AG08395 (cell line): ENCODE measurements around the gene GIGYF1.

Experiments
- DNase-seq: peaks from one replicate; pipeline ENCODE4 v3.0.0; 2012; ENCODE audit warnings: mixed read lengths, low spot score

GIGYF1 gene

GRCh38 chr7:100683659-100684533 is 10.2 kb downstream of the GIGYF1 start:
- DNase-seq, result no peak

- DNase-seq, result no peak
Observed at GRCh38 chr7:100682991-100683658, 10.9 kb downstream of the GIGYF1 start.

GRCh38 chr7:100682228-100682741 is 11.8 kb downstream of the GIGYF1 start:
- no peak for DNase-seq

DNA sequence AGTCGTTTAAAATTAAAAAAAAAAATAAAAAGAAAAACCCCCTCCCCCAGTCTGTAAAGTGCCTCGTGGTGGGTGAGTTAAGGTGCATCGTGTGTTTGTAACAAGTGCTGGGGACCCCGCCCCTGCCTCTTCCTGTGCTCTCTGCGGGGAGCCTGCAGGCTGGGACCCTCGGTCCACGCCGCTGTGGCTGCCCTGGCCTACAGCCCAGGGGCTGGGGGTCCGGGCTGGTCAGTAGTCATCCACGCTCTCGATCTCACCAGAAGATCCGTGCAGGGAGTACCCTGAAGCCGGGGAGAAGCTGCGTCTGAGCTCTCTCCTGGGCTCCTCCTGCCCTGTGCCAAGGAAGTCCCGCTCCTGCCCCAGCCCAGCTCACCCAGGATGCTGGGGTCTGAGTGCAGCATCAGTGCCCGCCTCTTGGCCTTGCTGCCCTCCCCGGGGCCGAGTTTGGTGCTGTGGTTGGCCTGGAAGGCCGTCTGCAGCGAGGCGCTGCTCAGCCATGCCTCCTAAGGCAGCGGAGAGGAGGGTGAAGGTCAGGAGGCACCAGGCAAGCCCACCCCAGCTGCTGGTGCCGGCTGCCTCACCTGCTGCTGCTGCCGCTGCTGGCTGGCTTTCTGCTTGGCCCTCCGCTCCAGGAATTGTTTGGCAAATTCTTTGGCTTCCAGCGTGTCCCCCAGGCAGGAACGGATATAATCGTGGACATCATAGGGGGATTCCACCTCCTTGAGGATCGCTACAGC is 12.4 kb downstream of the GIGYF1 start:
- DNase-seq, result no peak

DNA sequence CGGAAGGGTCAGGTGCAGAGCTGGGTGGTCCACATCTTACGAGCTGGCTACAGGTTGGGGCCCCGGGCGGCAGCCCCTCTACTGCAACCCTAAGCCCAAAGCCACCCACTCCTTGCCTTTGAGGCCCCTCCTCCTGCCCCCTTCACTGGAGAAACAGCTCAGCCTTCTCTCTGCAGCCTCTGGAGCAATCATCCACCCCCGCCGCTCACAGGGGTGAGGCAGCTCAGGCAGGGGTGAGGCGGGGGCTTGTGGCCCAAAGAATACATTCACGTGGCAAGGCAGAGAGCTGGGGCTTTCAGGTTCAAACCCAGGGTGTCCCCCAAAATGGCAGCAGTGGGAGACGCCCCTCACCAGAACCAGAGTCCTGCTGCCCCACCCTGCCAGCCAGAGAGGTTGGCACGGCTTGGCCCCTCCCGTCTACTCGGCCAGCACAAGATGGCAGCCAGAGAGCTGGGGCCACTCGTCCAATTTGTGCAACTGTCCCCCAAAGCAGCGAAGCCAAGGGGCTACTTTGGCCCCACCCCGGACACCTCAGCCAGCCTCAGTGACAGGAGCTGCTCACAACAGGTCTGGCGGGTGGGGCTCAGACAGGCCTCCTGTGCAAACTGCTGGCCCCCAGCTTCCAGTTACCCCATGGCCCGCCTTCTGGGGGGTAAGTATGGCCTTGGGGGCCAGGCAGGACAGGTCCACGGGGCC is 13.3 kb downstream of the GIGYF1 start:
- no peak for DNase-seq

- peak; percentile 67 for DNase-seq
Observed at GRCh38 chr7:100679927-100680575, 14.0 kb downstream of the GIGYF1 start.

DNA sequence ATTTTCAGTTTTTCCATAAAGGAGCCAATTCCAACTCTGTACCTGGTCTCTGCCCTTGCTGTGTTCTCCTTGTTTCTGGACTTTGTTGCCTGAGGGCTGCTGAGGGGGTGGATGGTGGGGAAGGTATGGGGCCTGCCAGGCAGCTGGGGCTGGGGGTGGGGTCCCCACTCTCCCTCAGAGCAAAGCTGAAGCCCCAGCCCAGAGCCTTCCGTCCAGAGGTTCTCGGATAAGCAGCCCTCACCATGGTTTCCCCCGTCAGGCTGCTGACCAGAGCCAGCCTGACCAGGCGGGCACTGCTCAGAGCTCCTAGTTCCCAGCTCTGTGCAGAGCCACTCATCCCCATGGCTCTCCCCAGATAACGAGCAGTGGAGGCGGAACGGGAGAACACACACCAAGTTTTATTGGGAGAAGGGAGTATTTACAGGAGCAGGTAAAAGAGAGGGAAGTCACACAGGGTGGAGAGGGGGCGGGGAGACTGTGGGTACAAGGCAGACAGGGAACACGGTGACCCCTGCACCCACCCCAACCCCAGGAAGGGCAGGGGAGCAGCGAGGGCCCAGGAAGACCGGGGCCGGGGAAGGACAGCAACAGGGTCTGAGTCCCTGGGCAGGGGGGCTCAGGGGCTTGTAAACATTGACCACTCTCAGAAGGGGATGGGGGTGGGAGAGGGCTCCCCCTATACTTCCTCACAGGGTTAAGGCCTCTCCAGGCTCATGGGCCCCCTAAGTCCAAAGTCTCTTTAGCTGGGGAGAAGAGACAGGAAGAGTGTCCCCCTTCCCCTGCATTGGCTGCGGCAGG is 14.7 kb downstream of the GIGYF1 start:
- no peak for DNase-seq

DNA sequence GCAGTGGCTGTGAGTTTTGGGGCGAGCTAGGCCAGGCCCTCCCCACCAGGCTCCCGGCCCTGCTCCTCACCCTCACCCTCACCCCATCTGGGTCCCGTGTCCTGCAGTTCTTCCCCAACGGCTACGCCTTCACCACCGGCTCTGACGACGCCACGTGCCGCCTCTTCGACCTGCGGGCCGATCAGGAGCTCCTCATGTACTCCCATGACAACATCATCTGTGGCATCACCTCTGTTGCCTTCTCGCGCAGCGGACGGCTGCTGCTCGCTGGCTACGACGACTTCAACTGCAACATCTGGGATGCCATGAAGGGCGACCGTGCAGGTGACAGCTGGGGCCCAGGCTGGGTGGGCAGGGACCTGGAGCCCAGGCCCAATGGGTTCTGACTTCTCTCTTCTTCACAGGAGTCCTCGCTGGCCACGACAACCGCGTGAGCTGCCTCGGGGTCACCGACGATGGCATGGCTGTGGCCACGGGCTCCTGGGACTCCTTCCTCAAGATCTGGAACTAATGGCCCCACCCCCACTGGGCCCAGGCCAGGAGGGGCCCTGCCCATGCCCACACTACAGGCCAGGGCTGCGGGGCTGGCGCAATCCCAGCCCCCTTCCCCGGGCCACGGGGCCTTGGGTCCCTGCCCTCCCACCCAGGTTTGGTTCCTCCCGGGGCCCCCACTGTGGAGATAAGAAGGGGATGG is 15.6 kb downstream of the GIGYF1 start:
- no peak for DNase-seq

GRCh38 chr7:100677308-100678267 is 16.5 kb downstream of the GIGYF1 start:
- DNase-seq, result no peak

DNA sequence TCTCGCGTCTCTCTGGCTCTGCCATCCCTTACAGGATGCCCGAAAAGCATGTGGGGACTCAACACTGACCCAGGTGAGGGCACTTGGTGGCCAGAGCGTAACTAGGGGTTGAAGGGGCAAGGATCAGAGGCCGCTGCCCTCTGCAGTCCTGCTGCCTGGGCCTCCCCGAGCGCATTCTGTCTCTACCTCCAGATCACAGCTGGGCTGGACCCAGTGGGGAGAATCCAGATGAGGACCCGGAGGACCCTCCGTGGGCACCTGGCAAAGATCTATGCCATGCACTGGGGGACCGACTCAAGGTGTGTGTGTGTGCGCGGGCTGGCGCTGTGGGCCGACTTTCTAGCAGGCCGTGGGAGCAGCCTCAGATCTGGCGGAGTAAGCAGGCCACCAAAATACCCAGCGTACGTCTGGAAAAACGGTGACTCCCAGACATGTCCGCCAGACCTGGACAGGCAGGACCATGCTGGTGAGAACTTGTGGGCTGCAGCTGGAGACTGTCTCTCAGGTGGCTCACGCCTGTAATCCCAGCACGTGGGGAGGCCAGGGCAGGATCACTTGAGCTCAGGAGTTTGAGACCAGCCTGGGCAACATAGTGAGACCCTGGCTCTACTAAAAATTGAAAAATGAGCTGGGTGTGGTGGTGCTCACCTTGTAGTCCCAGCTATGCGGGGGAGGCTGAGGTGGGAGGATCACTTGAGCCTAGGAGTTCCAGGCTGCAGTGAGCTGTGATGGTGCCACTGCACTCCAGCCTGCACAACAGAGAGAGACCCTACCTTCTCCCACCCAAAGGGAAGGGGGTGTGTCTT is 17.3 kb downstream of the GIGYF1 start:
- DNase-seq, result no peak

GRCh38 chr7:100675581-100676350 is 18.3 kb downstream of the GIGYF1 start:
- DNase-seq, result peak; percentile 59

DNA sequence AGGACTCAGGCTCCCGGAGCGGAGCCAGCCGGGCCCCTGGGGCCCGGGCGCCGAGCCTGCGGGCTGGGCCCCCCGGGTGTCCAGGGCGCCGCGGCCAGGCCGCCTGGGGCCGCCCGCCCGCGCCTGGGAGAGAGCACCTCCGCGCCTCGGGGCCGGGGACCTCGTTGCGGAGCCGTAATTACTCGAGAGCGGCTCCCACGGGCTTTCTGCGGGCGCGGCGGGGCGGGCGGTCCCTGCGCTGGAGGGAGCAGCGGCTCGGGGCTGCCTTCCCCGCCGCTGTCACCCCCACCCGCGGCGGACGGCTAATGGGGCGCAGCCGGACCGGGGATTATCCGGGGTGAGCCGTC is 19.0 kb downstream of the GIGYF1 start:
- DNase-seq, result no peak

GRCh38 chr7:100674411-100675104 is 19.5 kb downstream of the GIGYF1 start:
- DNase-seq, result no peak

- DNase-seq, result no peak
Observed at GRCh38 chr7:100673942-100674410, 20.1 kb downstream of the GIGYF1 start.

GRCh38 chr7:100673302-100673941 is 20.6 kb downstream of the GIGYF1 start, which contains the start of gene GNB2:
Gene GNB2, plus strand, starts transcription at chr7:100673740. Its CDS starts 2,526 bp downstream, at chr7:100676266.
- peak; percentile 99 for DNase-seq
